ENCODE data around the gene DMAC1.

DNA sequence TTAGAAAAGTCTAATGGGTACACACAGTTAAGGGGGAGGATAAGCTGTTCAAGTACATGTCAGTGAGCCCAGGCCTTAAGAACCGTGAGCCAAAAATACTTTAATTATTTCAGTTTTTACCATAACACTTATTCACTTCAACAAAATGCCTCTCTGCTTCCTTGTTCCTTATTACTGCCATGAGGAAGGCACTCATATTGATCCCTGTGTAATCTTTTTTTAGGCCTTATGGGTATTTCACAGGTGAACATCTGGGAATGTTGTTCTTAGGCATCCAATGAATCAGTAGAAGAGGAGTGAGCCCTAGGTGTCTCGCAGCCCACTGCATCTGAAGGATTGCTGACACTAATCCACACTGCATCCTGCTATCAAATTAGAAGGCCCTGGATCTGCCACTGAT lies 13.5 kb upstream of the DMAC1 start:
- TF ChIP-seq, protein P1, sequence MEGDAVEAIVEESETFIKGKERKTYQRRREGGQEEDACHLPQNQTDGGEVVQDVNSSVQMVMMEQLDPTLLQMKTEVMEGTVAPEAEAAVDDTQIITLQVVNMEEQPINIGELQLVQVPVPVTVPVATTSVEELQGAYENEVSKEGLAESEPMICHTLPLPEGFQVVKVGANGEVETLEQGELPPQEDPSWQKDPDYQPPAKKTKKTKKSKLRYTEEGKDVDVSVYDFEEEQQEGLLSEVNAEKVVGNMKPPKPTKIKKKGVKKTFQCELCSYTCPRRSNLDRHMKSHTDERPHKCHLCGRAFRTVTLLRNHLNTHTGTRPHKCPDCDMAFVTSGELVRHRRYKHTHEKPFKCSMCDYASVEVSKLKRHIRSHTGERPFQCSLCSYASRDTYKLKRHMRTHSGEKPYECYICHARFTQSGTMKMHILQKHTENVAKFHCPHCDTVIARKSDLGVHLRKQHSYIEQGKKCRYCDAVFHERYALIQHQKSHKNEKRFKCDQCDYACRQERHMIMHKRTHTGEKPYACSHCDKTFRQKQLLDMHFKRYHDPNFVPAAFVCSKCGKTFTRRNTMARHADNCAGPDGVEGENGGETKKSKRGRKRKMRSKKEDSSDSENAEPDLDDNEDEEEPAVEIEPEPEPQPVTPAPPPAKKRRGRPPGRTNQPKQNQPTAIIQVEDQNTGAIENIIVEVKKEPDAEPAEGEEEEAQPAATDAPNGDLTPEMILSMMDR (IDR thresholded peaks at IDR 0.05), result no peak
- TF ChIP-seq POLR2AphosphoS5 (IDR thresholded peaks at IDR 0.05) (no peak), POLR2A (IDR thresholded peaks at IDR 0.05) (no peak)
